Measurements from ENCODE around the gene NCKIPSD. TPM values are rescaled to one million over a fixed set of nuclear protein-coding genes. Genes with fewer than 3 reads are reported as not detected.
A peak's percentile ranks its signal among the peaks of the same experiment; 100 is the strongest.

Gene NCKIPSD
- total and polyA plus RNA-seq, 4 donors, result 9.0 to 22.0 (median 11.6) TPM

DNA sequence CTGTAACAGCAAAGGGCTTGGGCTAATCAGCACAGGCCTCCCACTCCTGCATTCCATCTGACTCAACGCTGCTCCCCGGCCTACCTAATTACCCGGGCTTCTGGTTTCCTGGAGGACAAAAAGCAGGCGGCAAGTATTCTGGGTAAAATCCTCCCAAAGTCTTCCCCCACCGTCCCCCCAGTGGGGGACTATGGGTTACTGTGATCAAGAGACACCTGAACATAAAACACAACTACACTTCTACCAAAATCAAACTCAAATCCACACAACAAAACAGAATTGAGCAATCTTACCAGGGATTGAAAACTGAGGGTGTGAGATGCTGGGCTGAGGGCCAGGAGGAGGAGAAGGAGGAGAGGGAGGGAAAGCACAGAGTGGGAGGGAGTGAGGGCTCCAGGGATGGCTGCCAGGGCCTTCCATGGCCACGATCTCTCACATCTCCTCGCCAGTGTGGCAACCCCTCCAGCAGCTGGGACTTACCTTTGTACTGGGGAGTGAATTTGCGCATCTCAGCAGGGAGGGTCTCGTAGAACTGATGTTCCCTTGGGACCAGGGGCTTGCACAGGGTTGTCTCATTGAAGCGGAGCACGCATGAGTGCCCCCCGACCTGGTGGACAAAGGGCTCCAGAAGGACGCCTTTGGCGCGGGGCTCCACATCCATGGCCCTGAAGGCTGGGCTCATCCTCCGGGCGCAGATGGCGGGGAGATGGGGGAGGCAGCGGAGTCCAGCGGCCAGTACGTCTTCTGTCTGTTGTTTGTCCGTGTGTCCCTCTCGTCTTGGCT, 9.1 kb upstream of the NCKIPSD start:
- no peaks in the 10 kb centered on the region for H3K9me3 ChIP-seq (ENCODE audit: control insufficient read depth in 4 of 4, insufficient read depth in 3 of 4, low read length in 3 of 4)
- no peaks in the 10 kb centered on the region for H3K27me3 ChIP-seq (ENCODE audit: control insufficient read depth in 3 of 3, insufficient read depth in 3 of 3, low read length in 2 of 3)
- peaks cover 0 to 15% (median 11%) of the 10 kb centered on the region in 5 donors for H3K4me1 ChIP-seq (ENCODE audit: control insufficient read depth in 5 of 5, insufficient read depth in 5 of 5, low read length in 5 of 5)
- peak overlapping the region; percentile 16 for H3K4me3 ChIP-seq
- peaks cover 19 to 56% (median 51%) of the 10 kb centered on the region in 4 donors for H3K36me3 ChIP-seq (ENCODE audit: control insufficient read depth in 4 of 4, insufficient read depth in 4 of 4, low read length in 4 of 4)
- WGBS, 2 donors, result 72 to 78% methylated on average over 23 of the region's 23 CpGs
- peak overlapping the region; percentile 63 to 80 for H3K27ac ChIP-seq (ENCODE audit: low read depth in 1 of 2, low read length in 1 of 2)
- ATAC-seq (ENCODE audit: insufficient read depth, low FRiP score) (peak; percentile 79), DNase-seq (peak; percentile 83 to 95 (median 91))
- H3K9ac ChIP-seq (ENCODE audit: insufficient read depth in 1 of 2, low read length in 2 of 2), result no peak overlapping the region
- no peak for TF ChIP-seq CTCF (IDR thresholded peaks at IDR 0.05; ENCODE audit: control extremely low read depth, extremely low read depth)

GRCh38 chr3:48693826-48694225, 8.1 kb upstream of the NCKIPSD start:
- Histone ChIP-seq H3K27ac (ENCODE audit: low read depth in 1 of 2, low read length in 1 of 2) (peak overlapping the region; percentile 80 to 81), H3K27me3 (ENCODE audit: control insufficient read depth in 3 of 3, insufficient read depth in 3 of 3, low read length in 2 of 3) (no peaks in the 10 kb centered on the region), H3K4me3 (no peak overlapping the region), H3K36me3 (ENCODE audit: control insufficient read depth in 4 of 4, insufficient read depth in 4 of 4, low read length in 4 of 4) (peaks cover 22 to 59% (median 53%) of the 10 kb centered on the region in 4 donors), H3K9me3 (ENCODE audit: control insufficient read depth in 4 of 4, insufficient read depth in 3 of 4, low read length in 3 of 4) (no peaks in the 10 kb centered on the region), H3K9ac (ENCODE audit: insufficient read depth in 1 of 2, low read length in 2 of 2) (no peak overlapping the region), H3K4me1 (ENCODE audit: control insufficient read depth in 5 of 5, insufficient read depth in 5 of 5, low read length in 5 of 5) (peaks cover 0 to 15% (median 8%) of the 10 kb centered on the region in 5 donors)
- DNase-seq, result no peak
- 87 to 92% methylated on average over 8 of the region's 8 CpGs for WGBS, 2 donors
- ATAC-seq (ENCODE audit: insufficient read depth, low FRiP score), result no peak
- TF ChIP-seq CTCF (IDR thresholded peaks at IDR 0.05; ENCODE audit: control extremely low read depth, extremely low read depth), result no peak

DNA sequence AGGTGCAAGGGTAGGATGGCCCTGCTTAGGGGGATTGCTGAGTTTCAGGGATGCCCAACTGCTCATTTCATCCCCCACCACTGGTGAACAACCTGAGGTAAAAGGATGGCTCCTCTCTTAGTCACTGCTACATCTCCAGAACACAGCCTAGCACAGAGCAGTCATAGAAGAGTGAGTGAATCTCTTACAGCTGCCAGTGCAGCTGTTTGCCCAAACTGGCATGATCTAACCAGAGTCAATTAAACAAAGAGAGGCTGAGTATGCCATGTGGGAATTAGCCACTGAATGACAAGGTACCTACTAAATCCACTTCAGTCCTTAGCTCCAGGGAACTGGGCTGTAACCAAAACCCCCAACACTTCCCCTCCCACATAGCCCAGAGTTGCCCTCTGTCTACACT, 6.8 kb upstream of the NCKIPSD start:
- Histone ChIP-seq H3K9me3 (ENCODE audit: control insufficient read depth in 4 of 4, insufficient read depth in 3 of 4, low read length in 3 of 4) (no peaks in the 10 kb centered on the region), H3K27me3 (ENCODE audit: control insufficient read depth in 3 of 3, insufficient read depth in 3 of 3, low read length in 2 of 3) (no peaks in the 10 kb centered on the region), H3K4me1 (ENCODE audit: control insufficient read depth in 5 of 5, insufficient read depth in 5 of 5, low read length in 5 of 5) (peaks cover 0 to 15% (median 8%) of the 10 kb centered on the region in 5 donors), H3K36me3 (ENCODE audit: control insufficient read depth in 4 of 4, insufficient read depth in 4 of 4, low read length in 4 of 4) (peaks cover 25 to 65% (median 61%) of the 10 kb centered on the region in 4 donors), H3K4me3 (no peak overlapping the region), H3K9ac (ENCODE audit: insufficient read depth in 1 of 2, low read length in 2 of 2) (no peak overlapping the region), H3K27ac (ENCODE audit: low read depth in 1 of 2, low read length in 1 of 2) (peak overlapping the region in 1 of 2 donors; percentile 13)
- no peak for TF ChIP-seq CTCF (IDR thresholded peaks at IDR 0.05; ENCODE audit: control extremely low read depth, extremely low read depth)
- ATAC-seq (ENCODE audit: insufficient read depth, low FRiP score) (no peak), DNase-seq (no peak)
